ENCODE measurements around the gene AKAP1. TPM values are rescaled to one million over a fixed set of nuclear protein-coding genes. Genes with fewer than 3 reads are reported as not detected.

The AKAP1 gene
- 10 to 100 TPM; 22.8 to 37.7 TPM for total RNA-seq
- 10 to 100 TPM; 31.5 to 35.7 TPM for polyA plus RNA-seq (ENCODE audit: insufficient read length in 2 of 2)
- long read RNA-seq, donor 1, partial matches to known transcripts, result 17 of 20 reads
- long read RNA-seq, donor 1, other reads (novel, unspliced or antisense), result 0 of 20 reads
- long read RNA-seq, donor 2, result 0 reads
- long read RNA-seq, donor 3, partial matches to known transcripts, result 0 of 3 reads
- long read RNA-seq, donor 3, other reads (novel, unspliced or antisense), result 0 of 3 reads
- long read RNA-seq, donor 4, partial matches to known transcripts, result 6 of 10 reads
- long read RNA-seq, donor 4, other reads (novel, unspliced or antisense), result 0 of 10 reads

GRCh38 chr17:57084802-57085447 lies at the start of gene AKAP1:
TSS of gene AKAP1 (plus strand) at chr17:57085246. CDS start at chr17:57105465, 20,219 bp downstream.
- Histone ChIP-seq H3K4me3 (ENCODE audit: low read depth, low read length) (peak within 1 kb of the TSS; percentile 99), H3K36me3 (ENCODE audit: control insufficient read depth, insufficient read depth, low read length) (no peaks in the 10 kb centered on the region), H3K4me1 (ENCODE audit: control insufficient read depth, insufficient read depth, low read length) (peaks cover 13% of the 10 kb centered on the region), H3K9me3 (ENCODE audit: control insufficient read depth, insufficient read depth, low read length) (no peaks in the 10 kb centered on the region), H3K27ac (ENCODE audit: low read depth, low read length) (peak within 1 kb of the TSS; percentile 95), H3K27me3 (ENCODE audit: control insufficient read depth, insufficient read depth, low read length) (no peaks in the 10 kb centered on the region)
- DNase-seq (ENCODE audit: low read depth in 4 of 6, low spot score in 6 of 6), result peak; percentile 78 to 98 (median 92)
- WGBS (ENCODE audit: insufficient coverage), result under 1% methylated on average over 85 of the region's 85 CpGs

- WGBS (ENCODE audit: insufficient coverage), result 69% methylated on average over 4 of the region's 4 CpGs
- peaks cover 8% of the 10 kb centered on the region for H3K4me1 ChIP-seq (ENCODE audit: control insufficient read depth, insufficient read depth, low read length)
These were observed 49.0 kb upstream of the AKAP1 start for GRCh38 chr17:57035971-57036481.

GRCh38 chr17:57037411-57037810 lies 47.6 kb upstream of the AKAP1 start:
- Histone ChIP-seq H3K4me1 (ENCODE audit: control insufficient read depth, insufficient read depth, low read length) (peaks cover 8% of the 10 kb centered on the region), H3K27me3 (ENCODE audit: control insufficient read depth, insufficient read depth, low read length) (no peaks in the 10 kb centered on the region), H3K4me3 (ENCODE audit: low read depth, low read length) (no peak overlapping the region), H3K9me3 (ENCODE audit: control insufficient read depth, insufficient read depth, low read length) (no peaks in the 10 kb centered on the region), H3K36me3 (ENCODE audit: control insufficient read depth, insufficient read depth, low read length) (no peaks in the 10 kb centered on the region), H3K27ac (ENCODE audit: low read depth, low read length) (no peak overlapping the region)
- WGBS (ENCODE audit: insufficient coverage), result no CpG with 5 or more reads among the region's 1 CpG
- DNase-seq (ENCODE audit: low read depth in 4 of 6, low spot score in 6 of 6), result no peak

More at GRCh38 chr17:57035971-57036481, 49.0 kb upstream of the AKAP1 start:
- H3K27ac ChIP-seq (ENCODE audit: low read depth, low read length), result no peak overlapping the region
- DNase-seq (ENCODE audit: low read depth in 4 of 6, low spot score in 6 of 6), result peak in 2 of 6 donors; percentile 60 to 64
- no peaks in the 10 kb centered on the region for H3K9me3 ChIP-seq (ENCODE audit: control insufficient read depth, insufficient read depth, low read length)
- H3K36me3 ChIP-seq (ENCODE audit: control insufficient read depth, insufficient read depth, low read length), result no peaks in the 10 kb centered on the region
- no peak overlapping the region for H3K4me3 ChIP-seq (ENCODE audit: low read depth, low read length)
- H3K27me3 ChIP-seq (ENCODE audit: control insufficient read depth, insufficient read depth, low read length), result no peaks in the 10 kb centered on the region

- no peak for DNase-seq (ENCODE audit: low read depth in 4 of 6, low spot score in 6 of 6)
- H3K4me3 ChIP-seq (ENCODE audit: low read depth, low read length), result no peak overlapping the region
- no peaks in the 10 kb centered on the region for H3K9me3 ChIP-seq (ENCODE audit: control insufficient read depth, insufficient read depth, low read length)
- H3K36me3 ChIP-seq (ENCODE audit: control insufficient read depth, insufficient read depth, low read length), result no peaks in the 10 kb centered on the region
- H3K4me1 ChIP-seq (ENCODE audit: control insufficient read depth, insufficient read depth, low read length), result peaks cover 4% of the 10 kb centered on the region
- H3K27ac ChIP-seq (ENCODE audit: low read depth, low read length), result no peak overlapping the region
- H3K27me3 ChIP-seq (ENCODE audit: control insufficient read depth, insufficient read depth, low read length), result peaks cover 3% of the 10 kb centered on the region
- no CpG with 5 or more reads among the region's 3 CpGs for WGBS (ENCODE audit: insufficient coverage)
These were observed 46.6 kb upstream of the AKAP1 start for GRCh38 chr17:57038486-57038885.

GRCh38 chr17:57040571-57040970 lies 44.5 kb upstream of the AKAP1 start:
- Histone ChIP-seq H3K27ac (ENCODE audit: low read depth, low read length) (no peak overlapping the region), H3K4me3 (ENCODE audit: low read depth, low read length) (no peak overlapping the region), H3K9me3 (ENCODE audit: control insufficient read depth, insufficient read depth, low read length) (no peaks in the 10 kb centered on the region), H3K4me1 (ENCODE audit: control insufficient read depth, insufficient read depth, low read length) (peaks cover 7% of the 10 kb centered on the region), H3K36me3 (ENCODE audit: control insufficient read depth, insufficient read depth, low read length) (no peaks in the 10 kb centered on the region), H3K27me3 (ENCODE audit: control insufficient read depth, insufficient read depth, low read length) (peaks cover 16% of the 10 kb centered on the region)
- no peak for DNase-seq (ENCODE audit: low read depth in 4 of 6, low spot score in 6 of 6)
- WGBS (ENCODE audit: insufficient coverage), result no CpG with 5 or more reads among the region's 2 CpGs

- DNase-seq (ENCODE audit: low read depth in 4 of 6, low spot score in 6 of 6), result no peak
- Histone ChIP-seq H3K36me3 (ENCODE audit: control insufficient read depth, insufficient read depth, low read length) (no peaks in the 10 kb centered on the region), H3K27me3 (ENCODE audit: control insufficient read depth, insufficient read depth, low read length) (peaks cover 30% of the 10 kb centered on the region), H3K4me3 (ENCODE audit: low read depth, low read length) (no peak overlapping the region), H3K9me3 (ENCODE audit: control insufficient read depth, insufficient read depth, low read length) (no peaks in the 10 kb centered on the region), H3K4me1 (ENCODE audit: control insufficient read depth, insufficient read depth, low read length) (peaks cover 12% of the 10 kb centered on the region), H3K27ac (ENCODE audit: low read depth, low read length) (no peak overlapping the region)
- 82% methylated on average over 4 of the region's 4 CpGs for WGBS (ENCODE audit: insufficient coverage)
These were observed 41.8 kb upstream of the AKAP1 start for GRCh38 chr17:57043276-57043675.

GRCh38 chr17:57044976-57045867 lies 39.8 kb upstream of the AKAP1 start:
- DNase-seq (ENCODE audit: low read depth in 4 of 6, low spot score in 6 of 6), result peak in 1 of 6 donors; percentile 34
- 20% methylated on average over 48 of the region's 49 CpGs for WGBS (ENCODE audit: insufficient coverage)
- H3K4me3 ChIP-seq (ENCODE audit: low read depth, low read length), result no peak overlapping the region

GRCh38 chr17:57045868-57046704 lies 39.0 kb upstream of the AKAP1 start:
- Histone ChIP-seq H3K4me3 (ENCODE audit: low read depth, low read length) (no peak overlapping the region), H3K27ac (ENCODE audit: low read depth, low read length) (no peak overlapping the region), H3K36me3 (ENCODE audit: control insufficient read depth, insufficient read depth, low read length) (no peaks in the 10 kb centered on the region), H3K27me3 (ENCODE audit: control insufficient read depth, insufficient read depth, low read length) (peaks cover 30% of the 10 kb centered on the region), H3K4me1 (ENCODE audit: control insufficient read depth, insufficient read depth, low read length) (peaks cover 22% of the 10 kb centered on the region), H3K9me3 (ENCODE audit: control insufficient read depth, insufficient read depth, low read length) (no peaks in the 10 kb centered on the region)
- WGBS (ENCODE audit: insufficient coverage), result 10% methylated on average over 64 of the region's 69 CpGs
- DNase-seq (ENCODE audit: low read depth in 4 of 6, low spot score in 6 of 6), result no peak

More at GRCh38 chr17:57044976-57045867, 39.8 kb upstream of the AKAP1 start:
- Histone ChIP-seq H3K9me3 (ENCODE audit: control insufficient read depth, insufficient read depth, low read length) (no peaks in the 10 kb centered on the region), H3K36me3 (ENCODE audit: control insufficient read depth, insufficient read depth, low read length) (no peaks in the 10 kb centered on the region), H3K4me1 (ENCODE audit: control insufficient read depth, insufficient read depth, low read length) (peaks cover 19% of the 10 kb centered on the region), H3K27me3 (ENCODE audit: control insufficient read depth, insufficient read depth, low read length) (peaks cover 30% of the 10 kb centered on the region), H3K27ac (ENCODE audit: low read depth, low read length) (no peak overlapping the region)

Measured in spinal cord (tissue), 10 donors.